B cell (primary cell): ENCODE results near the gene EPHB1. TPM values are rescaled to one million over a fixed set of nuclear protein-coding genes. Genes with fewer than 3 reads are reported as not detected.

Source experiments
- ATAC-seq: fragments of 200-7000 bp; cut with Tn5 transposase; one replicate; pipeline ENCODE4 v1.10.0; 2021; ENCODE audit warnings: low read depth, mild to moderate bottlenecking, moderate number of reproducible peaks, moderate library complexity
- CTCF ChIA-PET: fragments of 350-600 bp; sonication (Branson Sonifier 250); formaldehyde crosslinking; loops from one replicate; lab custom pipeline; 2021; ENCODE audit warnings: antibody characterized with exemption, inconsistent platforms; lab: Charles Lee
- POLR2A ChIA-PET: fragments of 350-600 bp; sonication (Branson Sonifier 250); formaldehyde crosslinking; loops from one replicate; lab custom pipeline; 2021; ENCODE audit warnings: antibody characterized with exemption; lab: Charles Lee
- DNase-seq: peaks from one replicate; pipeline ENCODE4 v3.0.0; 2013
- H2AFZ ChIP-seq: 2 replicates; pipeline ENCODE4 v1.6.1; 2012; ENCODE audit warnings: mild to moderate bottlenecking, low read depth, low read length; ENCODE audit not compliant: insufficient read depth, poor library complexity, severe bottlenecking
- H3K27ac ChIP-seq, 2 donors: 1 replicate in 1 of 2; 2 replicates in 1 of 2; pipeline ENCODE4 v1.5.1; 2012 to 2013; ENCODE audit warnings: low read length in 2 of 2, mild to moderate bottlenecking in 2 of 2, moderate library complexity in 1 of 2
- H3K27me3 ChIP-seq, 4 experiments: fragments of 200-600 bp in 1 of 4; sonication (generic) in 1 of 4; replicated peaks in 1 of 4; 1 replicate in 2 of 4; 2 replicates in 2 of 4; pipeline versions ENCODE4 v1.6.1 to v1.7.0; 2013 to 2016; ENCODE audit warnings: low read length in 3 of 4, mild to moderate bottlenecking in 2 of 4, mixed read lengths in 1 of 4, moderate library complexity in 1 of 4; ENCODE audit not compliant: insufficient read depth in 4 of 4, control insufficient read depth in 3 of 4; ENCODE audit errors: control extremely low read depth in 1 of 4
- H3K36me3 ChIP-seq, 2 experiments: replicated peaks in 1 of 2; 1 replicate in 1 of 2; 2 replicates in 1 of 2; pipeline versions ENCODE4 v1.6.1 to v1.7.1; 2013; ENCODE audit warnings: low read length in 1 of 2; ENCODE audit not compliant: insufficient read depth in 2 of 2, control insufficient read depth in 1 of 2; ENCODE audit errors: control extremely low read depth in 1 of 2, extremely low read depth in 1 of 2
- H3K4me1 ChIP-seq, 2 donors: fragments of 200-600 bp in 1 of 2; sonication (generic) in 1 of 2; 1 replicate in 1 of 2; 2 replicates in 1 of 2; pipeline versions ENCODE4 v1.5.1 to v1.6.1; 2013 to 2017; ENCODE audit warnings: low read length in 2 of 2; ENCODE audit not compliant: control insufficient read depth in 2 of 2, insufficient read depth in 2 of 2
- H3K4me2 ChIP-seq: replicated peaks from 2 replicates; pipeline ENCODE3; 2012; ENCODE audit warnings: mild to moderate bottlenecking, low read depth, low read length; ENCODE audit not compliant: poor library complexity, severe bottlenecking
- H3K4me3 ChIP-seq, 5 experiments: fragments of 200-600 bp in 1 of 5; sonication (generic) in 1 of 5; 1 replicate in 3 of 5; 2 replicates in 2 of 5; pipeline versions ENCODE4 v1.5.1 to v1.7.0; 2011 to 2016; ENCODE audit warnings: low read length in 4 of 5, mild to moderate bottlenecking in 4 of 5, low read depth in 2 of 5, control low read depth in 1 of 5, moderate library complexity in 1 of 5; ENCODE audit not compliant: insufficient read depth in 1 of 5; ENCODE audit errors: control extremely low read depth in 1 of 5, extremely low read depth in 1 of 5
- H3K79me2 ChIP-seq: fragments of 200-600 bp; sonication (generic); one replicate; pipeline ENCODE4 v1.6.0; 2016; ENCODE audit warnings: low read length; ENCODE audit not compliant: control insufficient read depth, insufficient read depth
- H3K9ac ChIP-seq: fragments of 200-600 bp; sonication (generic); 2 replicates; pipeline ENCODE4 v1.6.1; 2017; ENCODE audit warnings: mild to moderate bottlenecking, low read length, moderate library complexity
- H3K9me3 ChIP-seq, 3 donors: one replicate each; pipeline versions ENCODE4 v1.6.1 to v1.7.1; 2013; ENCODE audit warnings: low read length in 2 of 3; ENCODE audit not compliant: control insufficient read depth in 2 of 3, insufficient read depth in 1 of 3; ENCODE audit errors: control extremely low read depth in 1 of 3
- H4K20me1 ChIP-seq: 2 replicates; pipeline ENCODE4 v1.6.0; 2012; ENCODE audit warnings: mild to moderate bottlenecking, low read length; ENCODE audit not compliant: insufficient read depth, control insufficient read depth, poor library complexity, severe bottlenecking
- H3K27ac Mint-ChIP-seq: one replicate; pipeline ENCODE4 v1.8.0; 2021; ENCODE audit warnings: mixed read lengths
- H3K27me3 Mint-ChIP-seq: one replicate; pipeline ENCODE4 v1.8.0; 2021; ENCODE audit warnings: mixed read lengths
- H3K4me1 Mint-ChIP-seq: one replicate; pipeline ENCODE4 v1.8.0; 2021; ENCODE audit warnings: mixed read lengths
- H3K4me3 Mint-ChIP-seq: one replicate; pipeline ENCODE4 v1.8.0; 2021; ENCODE audit warnings: mixed read lengths
- H3K9me3 Mint-ChIP-seq: one replicate; pipeline ENCODE4 v1.8.0; 2022; ENCODE audit warnings: mixed read lengths; ENCODE audit not compliant: insufficient read depth
- CTCF ChIP-seq: fragments of 200-600 bp; IDR thresholded peaks from one replicate; pipeline ENCODE4 v1.8.0; 2022; ENCODE audit warnings: antibody characterized with exemption, mild to moderate bottlenecking
- EZH2 ChIP-seq: IDR thresholded peaks from 2 replicates; pipeline ENCODE4 v1.6.1; 2012; ENCODE audit warnings: borderline replicate concordance, low read depth, mild to moderate bottlenecking, moderate library complexity, low read length; ENCODE audit not compliant: insufficient read depth, poor library complexity, severe bottlenecking
- WGBS: methylation state at CpG from one replicate; pipeline ENCODE4 v1.1.5; 2013; ENCODE audit warnings: missing lambda C conversion rate; ENCODE audit not compliant: insufficient coverage; 5-methylcytosine and 5-hydroxymethylcytosine counted together
- intact Hi-C: fragments of 100-400 bp; cut with micrococcal nuclease; formaldehyde crosslinking; loops from one replicate; pipeline ENCODE4 v1.10.0; 2022
- polyA plus RNA-seq: library from polyadenylated mRNA; depleted of rRNA; stranded (reverse); fragments of >200 nt; gene quantifications from 2 replicates; pipeline ENCODE4 v1.2.3, GENCODE V29; 2012
- total RNA-seq, 2 donors: library from RNA; stranded (reverse); fragments of 120-200 nt in 1 of 2; gene quantifications; 1 replicate in 1 of 2; 2 replicates in 1 of 2; pipeline versions ENCODE4 v1.2.3 to v1.2.4, GENCODE V29; 2013 to 2022

The EPHB1 gene
- total and polyA plus RNA-seq, 2 donors (not counting 1 experiment from before 2014, with no cell fraction given) = 0.01 TPM; not detected in 1

GRCh38 chr3:135007607-135008006, 212.5 kb downstream of the EPHB1 start:
- Histone ChIP-seq H3K9me3 (no peaks in the 10 kb centered on the region), H3K27me3 (no peaks in the 10 kb centered on the region), H2AFZ (no peak overlapping the region), H3K27ac (no peak overlapping the region), H3K4me1 (no peaks in the 10 kb centered on the region), H3K4me2 (no peak overlapping the region), H3K79me2 (no peaks in the 10 kb centered on the region), H3K9ac (no peak overlapping the region), H4K20me1 (no peaks in the 10 kb centered on the region), H3K4me3 (no peak overlapping the region), H3K36me3 (no peaks in the 10 kb centered on the region)
- no peak for DNase-seq
- CTCF ChIA-PET = no interaction called here
- Mint-ChIP-seq H3K9me3 (no peaks in the 10 kb centered on the region), H3K27ac (no peak overlapping the region), H3K27me3 (no peaks in the 10 kb centered on the region), H3K4me3 (no peak overlapping the region), H3K4me1 (no peaks in the 10 kb centered on the region)
- POLR2A ChIA-PET = no interaction called here
- intact Hi-C loops = no loop called here
- 77% methylated on average over 3 of the region's 7 CpGs for WGBS
- no peak for TF ChIP-seq EZH2
- TF ChIP-seq CTCF = no peak
- ATAC-seq = no peak

GRCh38 chr3:135008326-135008725, 213.3 kb downstream of the EPHB1 start:
- no peak overlapping the region for H3K4me2 ChIP-seq
- no peaks in the 10 kb centered on the region for H4K20me1 ChIP-seq
- no peak overlapping the region for H3K4me3 Mint-ChIP-seq
- H3K9ac ChIP-seq = no peak overlapping the region
- no peak overlapping the region for H3K4me3 ChIP-seq
- no peaks in the 10 kb centered on the region for H3K36me3 ChIP-seq
- no peaks in the 10 kb centered on the region for H3K9me3 ChIP-seq
- H3K27ac ChIP-seq = no peak overlapping the region
- H2AFZ ChIP-seq = no peak overlapping the region
- no peaks in the 10 kb centered on the region for H3K4me1 Mint-ChIP-seq
- H3K27me3 ChIP-seq = no peaks in the 10 kb centered on the region
- no peak overlapping the region for H3K27ac Mint-ChIP-seq
- TF ChIP-seq CTCF (no peak), EZH2 (no peak)
- WGBS = 92% methylated on average over 2 of the region's 2 CpGs
- intact Hi-C loops = no loop called here
- ChIA-PET CTCF (no interaction called here), POLR2A (no interaction called here)
- H3K79me2 ChIP-seq = no peaks in the 10 kb centered on the region
- no peaks in the 10 kb centered on the region for H3K4me1 ChIP-seq
- H3K9me3 Mint-ChIP-seq = no peaks in the 10 kb centered on the region
- ATAC-seq (no peak), DNase-seq (no peak)
- no peaks in the 10 kb centered on the region for H3K27me3 Mint-ChIP-seq
